HL-60/S4 treated with retinoic acid at 250 ng/mL for 4 days and 3 days (cell line): ENCODE results near the gene LYVE1.

Source experiments
- in situ Hi-C: fragments of 300-500 bp; cut with MboI; formaldehyde crosslinking; loops from 2 replicates; pipeline ENCODE4 v1.7.0; 2022; ENCODE audit warnings: low sequenced_read_pairs

LYVE1 gene

DNA sequence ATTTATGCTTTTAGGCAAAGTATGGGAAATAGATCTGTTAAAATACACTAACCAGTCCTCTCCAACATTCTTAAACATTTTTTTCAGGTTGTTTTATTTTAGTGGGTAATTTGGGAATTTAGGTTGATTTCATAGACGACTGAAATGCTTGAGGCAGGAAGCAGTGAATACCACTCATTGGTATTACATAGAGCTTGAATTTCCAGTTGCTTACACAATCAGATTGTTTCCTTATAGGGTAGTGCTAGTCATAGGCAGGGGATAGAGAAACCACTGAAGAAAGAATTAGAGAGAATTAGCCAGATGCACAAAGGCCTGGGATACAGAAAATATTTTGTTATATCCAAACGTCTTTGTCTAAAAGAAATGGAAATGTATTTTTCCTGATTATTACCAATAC is 23.9 kb upstream of the LYVE1 start:
- in situ Hi-C loops, result no loop called here

DNA sequence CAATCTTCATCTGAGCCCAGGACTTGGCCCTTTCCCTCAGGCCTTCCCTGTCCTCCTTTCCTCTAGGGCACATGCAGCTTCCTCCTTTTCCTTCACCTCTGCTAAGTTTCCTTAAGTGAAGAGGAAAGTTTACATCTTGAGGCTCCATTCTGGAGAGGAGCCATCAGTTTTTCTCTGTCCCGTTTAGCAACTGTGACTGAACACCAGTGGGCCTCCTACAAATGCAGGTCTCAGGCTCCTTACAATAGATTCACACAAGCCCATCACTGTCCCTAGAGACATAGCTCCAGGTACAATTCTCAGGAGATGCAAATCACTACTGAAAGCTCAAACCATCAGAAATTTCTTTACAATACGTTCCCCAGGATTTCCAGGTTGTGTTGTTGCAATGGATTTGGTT is 23.3 kb upstream of the LYVE1 start:
- in situ Hi-C loops, result no loop called here

DNA sequence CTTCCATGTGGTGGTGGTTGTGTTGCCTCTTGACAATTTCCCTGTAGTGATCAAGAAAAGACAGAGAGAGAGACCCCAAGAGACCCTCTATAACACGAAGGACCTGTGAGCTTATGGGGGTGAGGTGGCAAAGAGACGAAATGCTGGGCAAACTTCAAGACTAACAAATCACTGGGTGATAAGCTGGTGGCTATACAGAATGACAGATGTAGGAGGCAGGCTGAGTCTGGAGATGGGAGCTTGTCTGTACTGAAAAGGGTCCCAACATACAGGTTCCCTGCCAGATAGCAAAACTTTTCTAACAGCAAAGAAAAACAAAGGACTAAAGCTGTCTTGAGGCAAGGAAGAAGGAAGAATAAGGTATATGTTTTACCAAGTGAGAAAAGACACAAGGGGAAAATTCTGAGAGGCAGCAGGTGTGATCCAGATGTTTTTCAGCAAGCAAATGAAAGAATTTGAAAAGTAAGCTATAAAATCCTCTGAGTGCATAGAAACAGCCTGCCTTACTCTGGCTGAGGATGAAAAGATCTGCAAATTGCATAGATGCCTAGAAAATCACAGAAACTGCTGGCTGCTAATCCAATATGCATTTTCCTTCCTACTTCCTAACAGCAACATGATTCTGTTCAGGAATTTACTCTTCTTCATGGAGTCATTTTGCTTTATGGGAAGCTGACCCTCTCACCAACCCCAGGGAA is 21.9 kb upstream of the LYVE1 start:
- in situ Hi-C loops, result no loop called here

- in situ Hi-C loops, result no loop called here
Measured at GRCh38 chr11:10588904-10589303, 20.4 kb upstream of the LYVE1 start.

- in situ Hi-C loops, result no loop called here
Measured at GRCh38 chr11:10587995-10588394, 19.5 kb upstream of the LYVE1 start.

DNA sequence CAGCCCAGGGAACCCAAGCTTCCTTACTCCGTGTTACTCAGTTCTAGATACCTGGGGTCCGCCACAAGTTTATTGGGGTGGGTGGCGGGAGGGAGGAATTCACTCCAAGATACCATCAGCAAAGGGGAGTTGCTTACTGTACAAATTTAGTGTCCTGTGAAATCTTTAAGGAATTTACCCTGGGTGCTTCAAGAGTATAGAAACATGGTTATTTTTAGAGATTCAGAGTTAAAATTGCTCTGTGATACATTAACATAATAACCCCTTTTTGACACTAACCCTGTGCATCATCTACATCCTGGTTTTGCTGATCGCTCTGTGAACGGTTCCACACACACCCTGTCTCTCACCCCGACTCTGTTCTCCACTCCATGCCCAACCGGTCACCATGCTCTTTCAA is 18.9 kb upstream of the LYVE1 start:
- in situ Hi-C loops, result no loop called here

GRCh38 chr11:10584071-10584501 is 15.6 kb upstream of the LYVE1 start:
- in situ Hi-C loops, result no loop called here

- in situ Hi-C loops, result no loop called here
Measured at GRCh38 chr11:10581481-10582019, 13.1 kb upstream of the LYVE1 start.

DNA sequence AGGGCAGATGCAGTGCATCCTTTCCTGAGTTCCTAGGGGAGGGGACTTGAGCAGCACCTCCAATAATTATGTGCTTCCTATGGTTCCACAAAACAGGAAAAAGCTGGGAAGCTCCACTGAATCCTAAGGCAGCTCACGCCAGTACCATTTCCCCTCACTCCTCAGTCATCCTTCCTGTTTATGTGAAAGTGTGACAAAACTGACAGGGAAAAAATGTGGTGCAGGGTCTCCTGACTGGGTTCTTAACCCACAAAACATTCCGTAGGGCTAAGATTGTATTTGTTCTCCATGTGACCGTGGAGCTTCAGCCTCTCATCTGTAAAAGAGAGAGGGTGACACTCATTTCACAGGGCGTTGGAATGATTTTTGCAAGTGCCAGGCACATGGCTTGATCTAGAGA is 12.2 kb upstream of the LYVE1 start:
- in situ Hi-C loops, result no loop called here

DNA sequence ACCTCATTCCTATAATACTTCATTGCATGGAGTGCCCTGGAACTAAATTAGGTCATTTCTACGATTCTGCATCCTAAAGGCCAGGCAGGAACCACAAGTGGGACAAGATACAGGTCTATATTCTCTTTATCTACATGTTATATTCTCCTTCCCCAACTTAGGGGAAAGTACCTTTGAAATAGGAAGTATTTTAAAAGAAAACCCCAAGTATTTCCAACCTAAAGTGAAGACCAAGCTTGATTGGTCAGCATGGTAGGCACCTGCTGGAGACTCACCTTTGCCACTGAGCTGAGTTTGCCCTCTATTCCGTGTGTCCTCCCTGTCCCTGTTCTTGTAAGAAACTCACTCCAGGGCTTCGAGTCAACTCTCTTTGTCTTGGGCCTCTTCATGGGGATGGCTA is 11.2 kb upstream of the LYVE1 start:
- in situ Hi-C loops, result no loop called here

GRCh38 chr11:10576035-10576398 is 7.6 kb upstream of the LYVE1 start:
- in situ Hi-C loops, result no loop called here

DNA sequence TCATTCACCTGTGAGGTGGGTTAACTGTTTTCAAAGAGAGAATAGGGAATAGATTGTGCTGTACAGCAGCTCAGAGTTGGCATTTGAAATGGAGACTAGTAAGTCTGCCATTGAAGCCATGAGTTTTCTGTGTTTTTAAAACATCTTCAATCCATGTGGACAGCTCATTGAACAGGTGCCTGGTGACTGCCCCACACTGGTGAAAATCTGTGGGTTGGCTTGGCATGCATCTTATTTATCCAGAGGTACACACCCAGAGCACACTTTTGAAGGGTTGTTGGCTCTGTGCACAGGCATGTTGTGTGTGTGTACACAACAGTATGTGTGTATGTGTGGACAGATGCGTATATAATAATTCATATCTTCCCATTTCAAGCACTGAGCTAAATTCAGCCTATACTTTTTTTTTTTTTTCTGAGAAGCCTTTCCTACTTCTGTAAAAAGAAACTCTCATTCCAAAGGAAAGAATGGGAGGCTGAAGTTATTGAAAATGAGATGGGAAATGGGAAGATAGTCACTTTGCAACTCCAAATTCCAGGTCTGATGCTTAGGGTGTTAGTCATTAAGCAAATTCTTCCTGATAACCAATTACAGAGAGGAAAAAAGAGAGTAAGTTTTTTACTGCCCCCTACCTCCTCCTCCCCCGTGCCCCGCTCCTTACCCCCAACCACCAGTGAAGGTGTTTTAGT is 7.0 kb upstream of the LYVE1 start:
- in situ Hi-C loops, result no loop called here

- in situ Hi-C loops, result no loop called here
Measured at GRCh38 chr11:10573556-10573955, 5.1 kb upstream of the LYVE1 start.

DNA sequence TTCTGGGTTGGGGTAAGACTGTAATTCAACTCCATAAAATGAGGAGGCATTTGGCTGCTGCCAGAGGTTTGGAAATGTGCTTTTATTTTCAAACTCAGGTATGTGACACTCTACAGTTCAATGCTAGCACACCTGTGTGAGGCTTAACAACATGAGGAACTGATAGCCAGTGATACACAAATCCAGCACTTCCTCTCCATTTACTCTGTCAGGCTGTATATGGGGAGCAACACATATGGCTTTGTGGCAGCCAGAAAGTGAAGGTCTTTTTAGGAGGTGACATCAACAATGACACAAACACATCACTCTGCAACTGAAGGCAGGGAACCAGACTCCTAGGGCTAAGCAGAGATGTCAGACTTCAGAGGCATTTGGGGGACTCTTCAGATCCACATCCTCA is 4.6 kb upstream of the LYVE1 start:
- in situ Hi-C loops, result no loop called here

GRCh38 chr11:10572533-10572932 is 4.1 kb upstream of the LYVE1 start:
- in situ Hi-C loops, result no loop called here

GRCh38 chr11:10567446-10567845 is 1.0 kb downstream of the LYVE1 start:
- in situ Hi-C loops, result no loop called here

DNA sequence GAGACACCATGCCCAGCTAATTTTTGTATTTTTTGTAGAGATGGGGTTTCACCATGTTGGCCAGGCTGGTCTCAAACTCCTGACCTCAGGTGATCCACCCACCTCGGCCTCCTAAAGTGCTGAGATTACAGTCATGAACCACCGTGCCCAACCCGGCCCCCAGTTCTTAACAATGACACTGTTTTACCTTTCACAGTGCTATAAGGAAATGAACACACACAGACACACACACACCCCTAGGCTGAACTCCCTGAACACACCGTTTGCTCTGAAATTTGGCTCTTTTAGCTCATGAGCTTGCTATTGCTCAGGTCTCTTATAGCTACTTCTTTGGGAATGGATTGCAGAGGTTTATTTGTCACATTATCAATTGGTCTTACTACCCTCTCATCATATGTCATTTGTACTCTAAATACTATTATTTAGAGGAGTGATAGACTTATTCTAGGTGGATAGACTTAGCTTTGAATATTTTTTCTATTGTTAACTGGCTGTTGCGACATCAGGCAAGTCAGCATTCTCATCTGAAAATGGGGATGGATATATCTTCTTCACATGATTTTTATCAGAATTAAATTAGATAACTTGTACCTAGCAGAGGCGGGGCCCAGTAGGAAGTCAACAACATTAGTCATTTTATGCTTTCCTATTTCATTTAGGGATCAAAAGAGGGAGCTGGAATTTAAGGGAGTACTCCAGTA is 2.1 kb downstream of the LYVE1 start:
- in situ Hi-C loops, result no loop called here

GRCh38 chr11:10565493-10565892 is 3.0 kb downstream of the LYVE1 start:
- in situ Hi-C loops, result no loop called here

GRCh38 chr11:10564696-10565318 is 3.7 kb downstream of the LYVE1 start:
- in situ Hi-C loops, result no loop called here

DNA sequence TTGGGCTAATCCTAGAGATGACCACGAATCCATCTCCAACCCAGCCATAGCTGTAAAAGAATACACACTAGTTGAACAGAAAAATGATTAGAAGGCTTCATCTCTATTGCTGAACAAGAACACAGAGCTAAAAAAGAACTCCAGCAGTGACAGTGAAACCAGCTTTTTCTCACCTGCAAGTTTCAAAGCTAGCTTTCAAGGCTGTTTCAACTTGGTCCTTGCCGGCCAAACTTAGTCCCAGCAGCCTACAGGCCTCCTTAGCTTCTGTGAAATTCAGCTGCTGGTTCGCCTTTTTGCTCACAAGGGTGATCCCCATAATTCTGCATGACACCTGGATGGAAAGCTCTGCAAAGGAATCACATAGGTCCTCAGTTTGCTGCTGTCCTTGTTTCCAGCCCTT is 4.4 kb downstream of the LYVE1 start:
- in situ Hi-C loops, result no loop called here

DNA sequence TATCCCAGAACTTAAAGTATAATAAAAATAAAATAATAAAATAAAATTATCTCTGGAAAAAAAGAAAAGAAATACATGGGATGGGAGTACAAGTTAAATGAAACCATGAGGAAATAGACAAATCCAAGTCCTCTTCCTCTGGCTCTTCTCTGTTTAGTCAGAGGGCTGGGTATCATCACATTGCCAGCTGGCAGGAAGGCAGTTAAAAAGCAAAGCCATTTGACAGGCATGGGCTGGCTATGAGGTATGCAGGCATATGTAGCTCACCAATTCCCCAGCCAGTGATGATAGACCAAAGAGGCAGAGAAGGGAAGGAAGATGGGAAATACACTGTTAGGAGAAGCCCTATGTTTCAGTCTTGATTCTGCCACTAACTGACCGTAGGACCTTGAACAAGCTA is 6.5 kb downstream of the LYVE1 start:
- in situ Hi-C loops, result no loop called here
